Left lobe of liver (tissue), 2 donors: ENCODE data around the gene NPC2. TPM values are rescaled to one million over a fixed set of nuclear protein-coding genes. Genes with fewer than 3 reads are reported as not detected.
A peak's percentile ranks its signal among the peaks of the same experiment; 100 is the strongest.

Experiments used
- ATAC-seq: fragments of 200-7000 bp; cut with Tn5 transposase; one replicate; pipeline ENCODE4 v1.9.1; 2020; ENCODE audit warnings: mild to moderate bottlenecking, moderate library complexity
- DNase-seq: peaks from one replicate; pipeline ENCODE4 v3.0.0-alpha.2; 2020; ENCODE audit warnings: low spot score
- total RNA-seq: library from RNA; stranded (reverse); gene quantifications from one replicate; pipeline ENCODE4 v1.2.1, GENCODE V29; 2021
- donor health status: DM: no; HTN: no; CAD: no; lungs with moderate emphysema.
- donor health status: DM: no; HTN: yes; CAD: no.

The NPC2 gene
- total RNA-seq, 1 donor from 2014 or later, result 35.4 TPM

GRCh38 chr14:74519316-74520074 lies 26.4 kb upstream of the NPC2 start:
- no peak for DNase-seq

GRCh38 chr14:74518221-74518620 lies 25.1 kb upstream of the NPC2 start:
- no peak for DNase-seq
- no peak for ATAC-seq

More at GRCh38 chr14:74519316-74520074, 26.4 kb upstream of the NPC2 start:
- no peak for ATAC-seq

DNA sequence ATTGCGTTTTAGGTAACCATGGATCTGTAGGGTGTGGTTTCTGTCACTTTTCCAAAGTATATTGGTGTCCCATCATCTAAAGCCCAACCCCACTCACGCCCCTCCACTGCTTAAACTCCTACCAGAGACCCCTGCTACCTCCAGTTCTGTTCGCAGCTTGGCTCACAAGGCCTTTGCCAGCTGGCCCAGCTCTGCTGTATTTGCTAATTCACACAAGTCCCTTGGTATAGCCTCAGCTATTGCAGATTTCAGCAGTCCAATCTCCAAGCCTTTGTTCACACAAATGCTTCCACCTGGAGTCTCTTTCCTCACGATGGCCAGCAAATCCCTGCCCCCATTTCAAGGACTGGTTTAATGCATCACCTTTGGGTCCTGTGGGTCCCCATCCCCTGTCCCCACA lies 24.6 kb upstream of the NPC2 start:
- DNase-seq (no peak), ATAC-seq (no peak)

- DNase-seq (no peak), ATAC-seq (no peak)
These were observed 23.5 kb upstream of the NPC2 start for GRCh38 chr14:74516451-74517160.

DNA sequence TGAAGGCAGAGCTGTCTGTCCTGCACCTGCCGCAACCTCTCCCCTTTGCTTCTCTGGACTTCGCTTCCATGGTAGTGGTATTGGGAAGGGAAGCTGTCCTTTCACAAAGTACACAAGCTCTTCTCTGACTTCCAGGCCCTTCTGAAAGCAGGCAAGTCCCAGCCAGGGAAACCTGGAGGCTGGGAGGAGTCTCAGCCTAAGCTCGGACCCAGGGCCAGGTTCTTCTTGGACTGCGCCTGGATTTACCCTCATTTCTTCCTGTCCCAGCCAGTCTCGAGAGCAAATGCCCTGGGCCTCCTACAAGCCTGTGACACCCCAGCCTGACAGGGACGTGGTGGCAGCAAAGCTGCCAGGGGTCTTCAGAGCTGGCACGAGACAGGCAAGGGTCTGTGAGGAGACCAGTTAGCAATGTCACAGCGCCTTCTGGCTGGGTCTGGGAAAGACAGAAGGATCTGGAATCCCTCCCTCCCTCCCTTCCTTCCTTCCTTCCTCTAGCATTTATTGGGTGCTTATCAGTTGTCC lies 22.8 kb upstream of the NPC2 start:
- DNase-seq (no peak), ATAC-seq (no peak)

DNA sequence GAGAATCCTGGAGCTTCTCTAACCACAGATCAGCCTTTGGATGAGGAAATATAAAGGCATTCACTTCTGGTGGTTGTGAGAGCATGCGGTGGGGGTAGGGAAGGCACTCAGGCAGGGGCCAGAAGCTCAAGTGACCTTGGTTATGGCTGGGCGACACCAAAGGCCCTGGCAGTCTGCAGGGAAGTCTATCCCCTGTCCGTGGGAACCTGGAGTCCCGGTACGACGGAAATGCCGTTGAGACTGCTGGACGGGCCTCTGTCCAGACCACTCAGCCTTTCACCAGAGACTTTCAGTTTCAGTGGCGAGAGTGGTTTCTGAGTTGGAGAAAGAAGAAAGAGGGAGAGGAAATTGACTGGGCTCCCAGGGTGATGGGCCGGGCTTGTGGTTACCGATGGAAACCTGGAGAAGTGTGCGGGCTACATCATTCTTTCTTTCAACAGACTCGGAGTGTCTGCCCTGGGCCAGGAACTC lies 21.4 kb upstream of the NPC2 start:
- DNase-seq, result no peak
- peak; percentile 14 for ATAC-seq

DNA sequence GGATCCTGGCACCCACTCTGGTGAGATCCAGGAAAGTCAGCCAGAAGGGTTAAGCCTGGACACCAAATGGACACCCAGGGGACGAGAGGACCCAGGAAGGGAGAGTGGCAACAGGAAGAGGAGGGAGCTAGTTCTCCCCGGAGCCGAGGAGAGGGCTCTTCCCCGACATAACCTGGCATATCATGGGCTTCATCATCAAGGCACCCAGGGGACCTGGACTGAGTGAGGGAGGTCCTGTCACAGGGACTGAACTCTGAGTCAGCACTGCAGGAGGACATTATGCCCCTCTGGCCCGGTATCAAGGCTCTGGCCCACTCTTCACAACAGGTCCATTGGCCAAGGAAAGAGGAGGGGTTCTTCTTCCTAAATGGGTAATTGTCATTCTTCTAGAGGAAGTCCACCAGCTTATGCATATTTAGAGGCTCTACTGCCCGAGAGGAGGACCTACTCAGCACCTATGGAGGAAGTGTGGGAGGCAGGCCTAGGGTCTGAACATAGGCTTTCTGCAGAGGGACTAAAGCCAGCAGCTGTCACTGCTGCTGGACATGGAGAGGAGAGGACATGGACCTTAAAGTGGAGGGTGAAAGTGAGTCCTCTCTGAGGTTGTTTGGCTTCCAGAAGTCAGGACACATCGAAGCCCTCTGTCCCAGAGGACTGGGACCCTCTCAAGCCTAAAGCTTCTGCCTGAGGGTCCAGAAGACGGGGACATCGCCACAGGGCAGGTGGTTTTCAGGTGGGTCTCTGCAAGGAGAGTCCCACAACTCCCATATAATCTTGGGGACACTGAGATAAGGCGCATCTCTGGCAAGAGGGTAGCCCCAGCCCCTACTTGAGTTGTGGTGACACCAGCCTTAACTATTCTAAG lies 19.1 kb upstream of the NPC2 start:
- no peak for DNase-seq
- ATAC-seq, result no peak

GRCh38 chr14:74510959-74511409 lies 17.9 kb upstream of the NPC2 start:
- ATAC-seq, result no peak
- no peak for DNase-seq

- DNase-seq (no peak), ATAC-seq (no peak)
These were observed 17.3 kb upstream of the NPC2 start for GRCh38 chr14:74510223-74510931.

DNA sequence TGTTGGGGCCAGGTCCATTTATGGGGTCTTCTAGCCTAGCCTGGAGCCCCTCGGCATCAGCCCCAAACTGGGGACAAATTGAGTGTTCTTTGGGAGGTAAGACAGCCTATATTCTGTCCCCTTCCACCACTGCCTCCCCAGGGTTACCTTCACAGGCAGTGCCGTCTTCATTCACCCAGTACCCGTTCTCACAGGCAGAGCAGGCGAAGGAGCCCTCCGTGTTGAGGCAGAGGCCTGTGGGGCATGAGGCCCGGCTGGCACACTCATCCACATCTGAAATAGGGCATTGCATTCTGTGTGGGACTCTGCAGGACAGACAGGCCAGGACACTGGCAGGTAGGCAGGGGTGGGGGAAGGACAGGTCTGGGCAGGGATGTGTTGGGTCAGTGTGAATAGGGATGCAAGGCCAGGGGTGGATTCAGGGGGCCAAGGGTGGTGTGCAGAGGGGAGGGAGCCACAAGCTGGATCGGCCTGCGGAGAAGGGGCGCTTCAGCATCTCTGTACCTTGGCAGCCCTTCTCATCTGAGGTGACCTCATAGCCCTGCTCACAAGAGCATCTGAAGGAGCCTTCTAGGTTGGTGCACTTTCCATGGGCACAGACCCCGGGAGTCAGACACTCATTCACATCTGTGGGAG lies 16.6 kb upstream of the NPC2 start:
- DNase-seq (no peak), ATAC-seq (no peak)

DNA sequence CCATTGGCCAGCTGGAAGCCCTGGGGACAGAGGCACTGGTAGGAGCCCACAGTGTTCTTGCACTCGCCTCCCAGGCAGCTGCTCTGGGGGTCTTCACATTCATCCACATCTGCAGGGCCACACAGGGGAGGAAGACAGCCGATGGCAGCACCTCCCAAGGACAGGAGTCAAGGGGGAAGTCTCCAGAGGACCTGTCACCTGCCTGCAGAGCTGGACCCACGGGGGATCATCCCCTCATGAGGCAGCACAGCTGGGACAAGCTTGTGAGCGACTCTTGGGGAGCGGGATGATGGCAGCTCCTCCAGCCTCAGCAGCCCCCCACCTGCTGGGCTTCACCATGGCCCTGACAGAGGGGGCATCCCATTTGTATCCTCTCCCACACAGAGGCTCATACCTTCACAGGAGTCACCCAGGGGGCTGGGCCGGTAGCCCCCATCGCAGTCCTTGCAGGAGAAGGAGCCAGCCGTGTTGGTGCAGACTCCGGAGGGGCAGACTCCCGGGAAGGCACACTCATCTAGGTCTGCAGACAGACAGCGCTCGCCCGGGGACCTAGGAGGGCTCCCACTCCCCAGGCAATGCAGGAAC lies 15.8 kb upstream of the NPC2 start:
- no peak for DNase-seq
- no peak for ATAC-seq

GRCh38 chr14:74508292-74508731 lies 15.2 kb upstream of the NPC2 start:
- no peak for DNase-seq
- ATAC-seq, result peak; percentile 27

DNA sequence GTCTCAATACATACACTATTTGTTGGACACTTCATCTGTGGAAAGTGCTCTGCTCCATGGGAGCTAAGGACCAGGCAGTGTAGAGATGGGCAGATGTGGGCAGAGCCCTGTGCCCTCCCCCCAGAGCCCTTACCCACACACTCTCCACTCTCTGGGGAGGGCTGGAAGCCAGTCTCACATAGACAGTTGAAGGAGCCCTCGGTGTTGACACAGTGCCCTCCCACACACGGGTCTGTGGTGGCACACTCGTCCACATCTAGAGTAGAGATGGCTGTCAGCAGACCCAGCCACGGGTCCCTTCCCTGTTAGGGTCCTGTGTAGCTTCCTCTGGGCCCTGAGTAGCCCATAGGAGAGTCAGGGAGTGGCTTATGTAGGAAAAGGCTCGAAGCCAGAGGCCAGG lies 14.7 kb upstream of the NPC2 start:
- DNase-seq (no peak), ATAC-seq (no peak)

DNA sequence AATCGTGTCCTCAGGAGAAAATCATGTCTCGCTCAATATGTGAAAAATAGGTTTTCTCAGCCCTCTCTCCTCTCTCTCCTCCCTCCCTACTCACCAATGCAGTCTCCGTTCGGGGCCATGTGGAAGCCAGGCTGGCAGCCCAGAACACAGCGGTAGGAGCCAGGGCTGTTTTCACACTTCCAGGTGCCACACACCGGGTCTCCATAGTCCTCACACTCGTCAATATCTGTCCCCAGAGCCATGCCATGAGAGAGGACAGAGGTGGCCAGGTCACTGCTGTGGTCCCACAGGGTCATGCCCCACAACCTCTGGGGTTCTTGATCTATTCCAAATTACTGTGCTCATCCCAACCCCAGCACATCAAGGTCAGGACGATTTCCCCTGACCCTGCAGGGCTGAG lies 14.0 kb upstream of the NPC2 start:
- ATAC-seq, result no peak
- no peak for DNase-seq

GRCh38 chr14:74506411-74506851 lies 13.3 kb upstream of the NPC2 start:
- ATAC-seq, result no peak
- DNase-seq, result peak; percentile 39

- ATAC-seq, result no peak
- DNase-seq, result peak; percentile 36
These were observed 12.7 kb upstream of the NPC2 start for GRCh38 chr14:74505831-74506230.

GRCh38 chr14:74504874-74505720 lies 12.0 kb upstream of the NPC2 start:
- ATAC-seq, result no peak
- peak; percentile 33 for DNase-seq

DNA sequence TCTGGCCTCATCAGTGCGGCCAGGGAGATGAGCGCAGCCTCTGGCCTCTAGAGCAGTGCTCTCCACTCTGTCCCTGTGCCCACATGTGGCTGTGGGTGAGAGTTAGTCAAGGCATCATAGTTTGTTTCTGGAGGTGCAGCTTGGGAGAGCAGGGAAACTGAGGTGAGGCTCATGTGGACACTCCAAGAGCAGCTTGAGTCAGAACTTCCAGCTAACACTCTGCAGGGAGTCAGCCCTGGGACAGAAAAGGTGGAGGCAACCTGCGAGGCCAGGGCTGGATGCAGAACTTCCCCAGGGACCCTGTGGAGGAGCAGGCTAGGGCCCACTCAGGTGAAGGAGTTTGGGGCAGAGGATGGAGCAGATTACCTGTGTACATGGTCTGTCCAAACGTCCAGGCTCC lies 11.3 kb upstream of the NPC2 start:
- DNase-seq (no peak), ATAC-seq (no peak)
